ENCODE data around the gene MIER2.
A peak's percentile ranks its signal among the peaks of the same experiment; 100 is the strongest.
"Not testable (repeated sequence)": the region's sequence is repeated elsewhere in the genome, so short reads cannot be mapped to it uniquely, and the experiment has no call there.

Gene MIER2

GRCh38 chr19:389935-390289 lies 45.3 kb upstream of the MIER2 start:
- TF ChIP-seq LEF1 (IDR thresholded peaks at IDR 0.05; ENCODE audit: borderline replicate concordance): no peak
- TF ChIP-seq ELF4 (IDR thresholded peaks at IDR 0.05): no peak
- TF ChIP-seq ZNF384 (IDR thresholded peaks at IDR 0.05): no peak
- TF ChIP-seq PKNOX1 (IDR thresholded peaks at IDR 0.05): no peak
- no peak for TF ChIP-seq BHLHE40 (IDR thresholded peaks at IDR 0.05; ENCODE audit: borderline replicate concordance)
- TF ChIP-seq SP1 (IDR thresholded peaks at IDR 0.05): no peak
- TF ChIP-seq CTBP1 (IDR thresholded peaks at IDR 0.05; ENCODE audit: borderline replicate concordance): no peak
- TF ChIP-seq FOXA1 (IDR thresholded peaks at IDR 0.05): no peak
- ChIA-PET CTCF (no interaction called here), POLR2A (no interaction called here)
- no peak for DNase-seq (ENCODE audit: extremely low spot score)

GRCh38 chr19:389255-389934 lies 44.8 kb upstream of the MIER2 start:
- ChIA-PET CTCF (no interaction called here), POLR2A (no interaction called here)
- no peak for DNase-seq (ENCODE audit: extremely low spot score)
- TF ChIP-seq ARNT (IDR thresholded peaks at IDR 0.05): no peak
- TF ChIP-seq SUZ12 (IDR thresholded peaks at IDR 0.05): no peak

- POLR2A ChIA-PET: no interaction called here
- no peak for TF ChIP-seq SUZ12 (IDR thresholded peaks at IDR 0.05)
- no peak for TF ChIP-seq HDGF (IDR thresholded peaks at IDR 0.05; ENCODE audit: borderline replicate concordance)
- TF ChIP-seq ZNF384 (IDR thresholded peaks at IDR 0.05): no peak
- no peak for TF ChIP-seq CTBP1 (IDR thresholded peaks at IDR 0.05; ENCODE audit: borderline replicate concordance)
- TF ChIP-seq BHLHE40 (IDR thresholded peaks at IDR 0.05; ENCODE audit: borderline replicate concordance): no peak
- no peak for TF ChIP-seq TARDBP (IDR thresholded peaks at IDR 0.05)
- CTCF ChIA-PET: no interaction called here
- DNase-seq (ENCODE audit: extremely low spot score): no peak
Observed at GRCh38 chr19:388691-389090, 44.1 kb upstream of the MIER2 start.

- no peak for TF ChIP-seq LEF1 (IDR thresholded peaks at IDR 0.05; ENCODE audit: borderline replicate concordance)
- no peak for TF ChIP-seq ARNT (IDR thresholded peaks at IDR 0.05)
- TF ChIP-seq SUZ12 (IDR thresholded peaks at IDR 0.05): no peak
- no peak for TF ChIP-seq BHLHE40 (IDR thresholded peaks at IDR 0.05; ENCODE audit: borderline replicate concordance)
- ChIA-PET CTCF (no interaction called here), POLR2A (interaction anchor here (0.7 kb wide), 1 partner anchor 100 kb away, joined by 3 read pairs; no protein-coding TSS in a partner anchor)
- no peak for DNase-seq (ENCODE audit: extremely low spot score)
Observed at GRCh38 chr19:387777-388176, 43.2 kb upstream of the MIER2 start.

GRCh38 chr19:386632-387301 lies 42.2 kb upstream of the MIER2 start:
- POLR2A ChIA-PET: interaction anchor here (0.7 kb wide), 1 partner anchor 101 kb away, joined by 3 read pairs; no protein-coding TSS in a partner anchor
- DNase-seq (ENCODE audit: extremely low spot score); CTCF ChIA-PET: not testable (repeated sequence)

- POLR2A ChIA-PET, CTCF ChIA-PET: not testable (repeated sequence)
Observed at GRCh38 chr19:386189-386588, 41.6 kb upstream of the MIER2 start.

GRCh38 chr19:384799-385169 lies 40.2 kb upstream of the MIER2 start:
- ChIA-PET POLR2A (no interaction called here), CTCF (no interaction called here)
- no peak for DNase-seq (ENCODE audit: extremely low spot score)
- no peak for TF ChIP-seq TARDBP (IDR thresholded peaks at IDR 0.05)
- TF ChIP-seq NFRKB (IDR thresholded peaks at IDR 0.05): no peak
- no peak for TF ChIP-seq L3MBTL2 (conservative IDR thresholded peaks at IDR 0.05)
- TF ChIP-seq HDGF (IDR thresholded peaks at IDR 0.05; ENCODE audit: borderline replicate concordance): no peak
- no peak for TF ChIP-seq SP1 (IDR thresholded peaks at IDR 0.05)
- TF ChIP-seq FOXA1 (IDR thresholded peaks at IDR 0.05): no peak
- TF ChIP-seq ELF4 (IDR thresholded peaks at IDR 0.05): no peak
- no peak for TF ChIP-seq FOXM1 (IDR thresholded peaks at IDR 0.05; ENCODE audit: borderline replicate concordance)
- TF ChIP-seq ZNF384 (IDR thresholded peaks at IDR 0.05): no peak
- TF ChIP-seq LEF1 (IDR thresholded peaks at IDR 0.05; ENCODE audit: borderline replicate concordance): no peak
- no peak for TF ChIP-seq ARNT (IDR thresholded peaks at IDR 0.05)
- TF ChIP-seq CTBP1 (IDR thresholded peaks at IDR 0.05; ENCODE audit: borderline replicate concordance): no peak
- TF ChIP-seq BHLHE40 (IDR thresholded peaks at IDR 0.05; ENCODE audit: borderline replicate concordance): no peak
- TF ChIP-seq SUZ12 (IDR thresholded peaks at IDR 0.05): no peak

More at GRCh38 chr19:386189-386588, 41.6 kb upstream of the MIER2 start:
- DNase-seq (ENCODE audit: extremely low spot score): not testable (repeated sequence)

GRCh38 chr19:383922-384798 lies 39.6 kb upstream of the MIER2 start:
- ChIA-PET CTCF (interaction anchor here (0.6 kb wide), 1 partner anchor 19 kb away, joined by 3 read pairs; no protein-coding TSS in a partner anchor), POLR2A (interaction anchor here (1.2 kb wide), 1 partner anchor 105 kb away, joined by 5 read pairs; no protein-coding TSS in a partner anchor)
- DNase-seq (ENCODE audit: extremely low spot score): peak; percentile 57
- no peak for TF ChIP-seq FOXM1 (IDR thresholded peaks at IDR 0.05; ENCODE audit: borderline replicate concordance)
- TF ChIP-seq BHLHE40 (IDR thresholded peaks at IDR 0.05; ENCODE audit: borderline replicate concordance): no peak
- no peak for TF ChIP-seq ARNT (IDR thresholded peaks at IDR 0.05)
- no peak for TF ChIP-seq NFRKB (IDR thresholded peaks at IDR 0.05)
- TF ChIP-seq PKNOX1 (IDR thresholded peaks at IDR 0.05): peak; percentile 84
